ENCODE measurements around the gene RAPGEF1.

The RAPGEF1 gene

GRCh38 chr9:131700076-131700475 lies 39.8 kb downstream of the RAPGEF1 start:
- H3K4me3 ChIP-seq (ENCODE audit: control insufficient read depth, low read depth, low read length) = no peak overlapping the region
- DNase-seq (ENCODE audit: low read depth) = no peak
- TF ChIP-seq CTCF (conservative IDR thresholded peaks at IDR 0.05; ENCODE audit: control insufficient read depth, insufficient read depth, low read depth, low read length) = no peak

- no peak for TF ChIP-seq CTCF (conservative IDR thresholded peaks at IDR 0.05; ENCODE audit: control insufficient read depth, insufficient read depth, low read depth, low read length)
- DNase-seq (ENCODE audit: low read depth) = no peak
- H3K4me3 ChIP-seq (ENCODE audit: control insufficient read depth, low read depth, low read length) = no peak overlapping the region
These were observed 41.3 kb downstream of the RAPGEF1 start for GRCh38 chr9:131698618-131698985.

GRCh38 chr9:131697908-131698617 lies 41.8 kb downstream of the RAPGEF1 start:
- DNase-seq (ENCODE audit: low read depth) = no peak
- H3K4me3 ChIP-seq (ENCODE audit: control insufficient read depth, low read depth, low read length) = no peak overlapping the region
- no peak for TF ChIP-seq CTCF (conservative IDR thresholded peaks at IDR 0.05; ENCODE audit: control insufficient read depth, insufficient read depth, low read depth, low read length)

- DNase-seq (ENCODE audit: low read depth) = peak; percentile 37
- H3K4me3 ChIP-seq (ENCODE audit: control insufficient read depth, low read depth, low read length) = no peak overlapping the region
- peak; percentile 8 for TF ChIP-seq CTCF (conservative IDR thresholded peaks at IDR 0.05; ENCODE audit: control insufficient read depth, insufficient read depth, low read depth, low read length)
These were observed 42.8 kb downstream of the RAPGEF1 start for GRCh38 chr9:131697097-131697496.

GRCh38 chr9:131695836-131696460 lies 43.9 kb downstream of the RAPGEF1 start:
- H3K4me3 ChIP-seq (ENCODE audit: control insufficient read depth, low read depth, low read length) = no peak overlapping the region
- no peak for DNase-seq (ENCODE audit: low read depth)
- TF ChIP-seq CTCF (conservative IDR thresholded peaks at IDR 0.05; ENCODE audit: control insufficient read depth, insufficient read depth, low read depth, low read length) = no peak

- no peak for DNase-seq (ENCODE audit: low read depth)
- TF ChIP-seq CTCF (conservative IDR thresholded peaks at IDR 0.05; ENCODE audit: control insufficient read depth, insufficient read depth, low read depth, low read length) = no peak
- no peak overlapping the region for H3K4me3 ChIP-seq (ENCODE audit: control insufficient read depth, low read depth, low read length)
These were observed 44.5 kb downstream of the RAPGEF1 start for GRCh38 chr9:131695366-131695765.
